GM18868 (cell line): ENCODE measurements around the gene CABP2.
A peak's percentile ranks its signal among the peaks of the same experiment; 100 is the strongest.
"Not testable (repeated sequence)": the region's sequence is repeated elsewhere in the genome, so short reads cannot be mapped to it uniquely, and the experiment has no call there.

ENCODE experiments used
- ATAC-seq: cut with Tn5 transposase; IDR thresholded peaks from one replicate; pipeline ENCODE4 v1.9.1; 2021; ENCODE audit warnings: mild to moderate bottlenecking, moderate library complexity; ENCODE audit not compliant: unreplicated experiment

CABP2 gene

DNA sequence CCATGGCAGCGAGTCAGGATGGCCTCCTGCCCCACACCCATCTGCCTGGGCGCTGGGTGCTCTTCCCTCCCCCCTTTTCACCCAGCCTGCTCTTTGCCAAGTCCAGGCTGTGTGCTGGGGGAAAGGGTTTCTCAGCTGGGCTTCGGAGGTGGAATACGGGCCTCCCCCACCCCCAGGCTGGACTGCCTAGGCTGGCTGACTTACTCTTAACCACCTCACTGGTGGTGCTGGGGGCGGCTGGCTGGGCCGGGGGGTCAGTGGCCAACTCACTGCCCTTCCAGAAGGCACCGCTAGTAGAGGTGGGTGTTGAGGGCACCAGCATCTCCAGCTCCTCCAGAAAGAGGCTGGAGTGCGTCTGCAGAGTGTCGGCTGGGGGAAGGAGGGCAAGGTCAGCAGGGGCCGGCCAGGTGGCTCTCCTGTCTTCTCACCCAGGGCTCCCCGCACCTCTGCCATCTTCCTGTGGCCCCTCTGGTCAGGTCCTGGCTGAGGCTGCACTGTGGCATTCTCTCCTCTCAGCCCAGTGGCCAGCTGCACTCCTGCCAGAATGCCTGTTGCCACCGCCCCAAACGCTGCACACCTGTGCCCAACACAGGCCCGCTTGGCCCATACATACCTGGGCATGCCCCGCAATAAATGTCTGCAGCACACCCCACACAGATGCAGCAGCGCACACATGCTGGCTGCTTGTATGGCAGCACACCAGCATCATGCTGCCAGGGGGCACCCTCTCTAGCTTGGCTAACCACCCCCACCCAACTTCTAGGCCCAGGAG lies 27.8 kb downstream of the CABP2 start:
- no peak for ATAC-seq

DNA sequence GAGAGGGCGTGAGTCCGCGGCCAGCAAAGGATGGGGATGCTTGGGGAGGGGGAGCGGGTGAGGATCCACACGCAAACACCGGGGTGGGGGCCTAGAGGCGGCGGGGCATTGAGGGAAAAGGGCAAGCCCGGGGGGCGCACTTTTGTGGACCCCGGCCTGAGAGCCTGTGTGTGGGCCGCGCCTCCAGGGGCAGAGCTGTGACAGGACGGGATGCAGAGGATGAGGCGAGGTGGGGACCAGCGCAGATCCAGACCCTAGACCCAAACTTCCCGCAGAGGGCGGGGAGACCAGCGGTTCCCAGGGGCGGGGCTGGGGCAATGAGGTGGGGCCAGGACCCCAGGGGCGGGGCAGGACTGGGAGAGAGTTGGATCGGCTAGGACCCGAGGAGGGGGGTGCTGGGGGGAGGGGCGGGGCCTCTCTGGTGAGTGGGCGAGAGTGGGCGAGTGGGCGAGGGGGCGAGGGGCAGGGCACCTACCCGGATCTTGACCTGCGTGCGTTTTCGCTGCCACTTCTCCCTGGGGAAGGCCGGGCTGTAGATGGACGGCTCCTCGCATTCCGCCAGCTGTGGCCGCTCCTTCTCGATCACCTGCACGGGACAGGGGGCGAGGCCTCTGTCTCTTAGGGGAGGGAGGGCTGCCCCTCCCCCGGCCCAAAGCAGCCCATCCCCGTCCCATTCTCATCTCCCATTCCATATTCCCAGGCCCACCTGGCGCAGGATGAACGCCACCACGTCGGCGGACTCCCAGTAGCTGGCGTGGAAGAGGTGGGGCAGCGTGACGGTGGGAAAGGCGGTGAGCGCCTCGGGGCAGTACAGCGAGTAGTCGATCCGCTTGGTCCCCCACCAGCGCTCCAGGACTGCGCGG lies 28.6 kb downstream of the CABP2 start:
- no peak for ATAC-seq

DNA sequence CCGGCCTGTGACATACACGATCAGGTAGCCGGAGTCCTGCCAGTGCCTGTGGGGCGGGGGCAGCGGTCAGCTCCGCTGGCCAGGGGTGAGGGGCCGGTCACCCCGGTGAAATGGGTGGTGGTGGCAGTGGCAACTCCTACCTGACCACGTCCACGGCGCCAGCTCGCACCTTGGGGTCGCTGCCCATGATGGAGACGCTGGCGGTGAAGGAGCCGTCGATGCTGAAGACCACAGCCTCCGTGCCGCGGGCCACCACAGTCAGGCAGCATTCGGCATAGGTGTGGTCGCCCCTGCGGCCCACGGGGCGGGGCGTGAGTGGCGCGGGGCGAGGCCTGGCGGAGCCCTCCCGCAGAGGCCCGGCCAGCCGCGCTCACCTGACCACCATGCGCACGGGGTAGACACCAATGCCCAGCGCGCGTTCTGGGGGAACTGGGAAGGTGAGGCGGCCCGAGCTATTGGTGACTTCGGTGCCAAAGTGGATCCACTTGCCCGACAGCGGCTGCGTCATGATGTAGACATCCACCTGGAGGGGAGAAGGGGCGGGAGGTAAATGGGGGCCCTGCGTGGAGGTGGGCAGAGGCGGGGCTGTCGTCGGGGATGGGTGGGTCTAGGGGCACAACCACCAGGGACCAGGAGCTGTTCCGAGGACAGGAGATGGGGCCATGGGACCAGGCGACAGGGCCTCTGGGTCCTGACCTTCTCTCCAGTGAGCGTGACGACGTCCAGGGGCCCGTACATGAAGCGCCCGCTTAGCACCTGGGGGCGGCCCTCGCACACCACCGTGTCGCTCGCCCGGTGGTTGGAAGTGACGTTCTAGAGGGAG lies 29.5 kb downstream of the CABP2 start:
- ATAC-seq, result no peak

DNA sequence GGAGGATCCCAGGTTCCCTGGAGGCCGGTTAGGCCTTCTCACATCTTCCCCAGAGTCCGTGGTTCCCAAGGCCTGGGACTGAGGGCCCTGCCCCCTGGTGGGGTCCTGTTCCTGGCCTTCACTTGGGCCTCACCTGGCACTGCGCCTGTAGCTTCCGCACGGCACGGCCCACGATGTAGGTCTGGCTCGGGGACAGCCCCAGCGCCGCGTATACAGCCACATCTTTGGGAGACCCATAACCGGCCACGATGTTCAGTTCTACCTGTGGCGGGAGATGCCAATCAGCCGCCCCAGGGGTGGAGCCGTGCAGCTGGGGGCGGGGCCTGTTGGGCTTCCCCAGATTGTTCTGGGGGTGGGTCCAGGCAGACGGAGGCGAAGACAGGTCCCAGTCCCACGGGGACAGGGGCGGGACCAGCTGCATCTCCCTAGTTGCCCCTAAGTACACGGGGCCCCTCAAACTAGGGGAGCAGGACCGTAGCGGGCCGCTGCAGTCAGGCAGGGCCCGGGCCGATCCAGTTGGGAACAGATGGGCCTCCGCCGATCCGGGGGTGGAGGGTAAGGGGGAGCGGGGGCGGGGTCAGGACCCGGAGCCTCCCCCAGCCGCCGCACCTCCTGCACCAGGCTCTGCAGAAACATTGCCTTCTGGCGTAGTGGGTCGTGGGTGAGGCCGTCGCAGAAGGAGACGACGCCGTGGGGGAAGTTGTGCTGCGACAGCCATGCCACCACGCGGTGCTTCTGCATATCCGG lies 30.3 kb downstream of the CABP2 start:
- no peak for ATAC-seq

DNA sequence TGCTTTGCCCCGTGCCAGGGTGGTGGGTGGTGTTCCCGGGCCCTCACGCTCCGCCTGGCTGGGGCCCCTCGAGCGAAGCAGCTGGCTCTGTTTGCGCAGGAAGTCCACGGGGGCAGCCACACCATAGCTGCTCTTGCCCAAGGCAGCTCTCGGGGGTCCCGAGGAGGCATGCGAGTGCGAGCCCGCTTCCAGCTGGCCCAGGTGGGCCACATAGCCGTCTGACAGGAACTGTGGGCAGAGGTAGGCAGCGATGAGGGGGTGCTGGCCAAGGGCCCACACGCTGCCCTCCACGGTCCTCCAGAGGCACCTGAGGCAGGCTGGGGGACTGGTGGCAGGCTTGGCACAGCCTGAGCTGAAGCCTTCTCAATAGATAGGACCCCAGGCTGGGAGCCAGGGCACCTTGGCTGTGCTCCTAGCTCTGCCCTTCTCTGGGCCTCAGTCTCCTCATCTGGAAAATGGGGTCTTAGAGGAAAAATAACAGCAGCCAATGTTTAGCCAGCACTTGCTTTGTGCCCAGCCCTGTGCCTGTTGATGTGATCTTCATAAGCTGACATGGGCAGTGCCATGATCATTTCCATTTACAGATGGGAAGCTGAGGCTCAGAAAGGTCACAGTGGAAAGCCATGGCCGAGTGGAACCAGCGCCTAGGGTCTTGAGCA lies 31.0 kb downstream of the CABP2 start:
- no peak for ATAC-seq

DNA sequence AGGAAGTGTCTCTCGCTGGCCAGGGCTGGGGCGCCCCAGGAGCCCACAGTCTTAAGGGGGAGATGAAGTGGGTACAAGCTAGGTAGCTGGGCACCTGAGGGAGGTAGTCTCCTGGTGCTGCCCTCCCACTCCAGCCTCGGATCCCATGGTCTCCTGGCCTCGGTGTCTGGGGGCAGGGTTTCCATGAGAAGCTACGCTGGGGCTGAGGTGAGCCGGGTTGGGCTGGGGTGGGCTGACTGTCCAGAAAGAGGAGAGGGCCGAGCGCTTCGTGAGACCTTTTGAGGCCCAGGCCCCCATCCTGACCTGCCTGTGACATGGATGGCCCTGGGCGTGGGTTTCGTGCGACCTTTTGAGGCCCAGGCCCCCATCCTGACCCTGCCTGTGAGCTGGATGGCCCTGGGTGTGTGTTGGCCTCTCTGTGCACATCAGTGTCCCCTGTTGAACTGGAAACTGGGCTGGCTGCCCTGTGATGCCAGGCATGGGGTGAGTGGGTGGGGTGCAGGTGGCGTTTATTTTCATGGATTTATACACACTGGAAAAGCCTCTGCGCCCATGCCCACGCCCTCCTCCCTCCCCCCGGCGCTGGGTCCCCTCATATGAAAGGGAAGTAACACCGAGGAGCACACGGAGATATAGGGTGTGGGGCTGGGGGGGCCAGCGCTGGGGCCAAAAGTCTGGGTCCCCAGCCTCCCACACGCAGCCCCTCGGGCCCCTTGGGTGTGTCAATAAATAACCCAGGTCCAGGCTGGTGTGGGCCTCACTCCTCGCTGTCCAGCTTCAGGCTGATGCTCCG lies 31.8 kb downstream of the CABP2 start:
- ATAC-seq, result no peak

DNA sequence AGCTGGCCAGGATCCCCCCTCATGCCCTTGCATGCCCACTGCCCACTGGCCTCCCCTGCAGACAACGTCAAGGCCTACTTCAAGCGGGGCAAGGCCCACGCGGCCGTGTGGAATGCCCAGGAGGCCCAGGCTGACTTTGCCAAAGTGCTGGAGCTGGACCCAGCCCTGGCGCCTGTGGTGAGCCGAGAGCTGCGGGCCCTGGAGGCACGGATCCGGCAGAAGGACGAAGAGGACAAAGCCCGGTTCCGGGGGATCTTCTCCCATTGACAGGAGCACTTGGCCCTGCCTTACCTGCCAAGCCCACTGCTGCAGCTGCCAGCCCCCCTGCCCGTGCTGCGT lies 32.5 kb downstream of the CABP2 start:
- no peak for ATAC-seq

DNA sequence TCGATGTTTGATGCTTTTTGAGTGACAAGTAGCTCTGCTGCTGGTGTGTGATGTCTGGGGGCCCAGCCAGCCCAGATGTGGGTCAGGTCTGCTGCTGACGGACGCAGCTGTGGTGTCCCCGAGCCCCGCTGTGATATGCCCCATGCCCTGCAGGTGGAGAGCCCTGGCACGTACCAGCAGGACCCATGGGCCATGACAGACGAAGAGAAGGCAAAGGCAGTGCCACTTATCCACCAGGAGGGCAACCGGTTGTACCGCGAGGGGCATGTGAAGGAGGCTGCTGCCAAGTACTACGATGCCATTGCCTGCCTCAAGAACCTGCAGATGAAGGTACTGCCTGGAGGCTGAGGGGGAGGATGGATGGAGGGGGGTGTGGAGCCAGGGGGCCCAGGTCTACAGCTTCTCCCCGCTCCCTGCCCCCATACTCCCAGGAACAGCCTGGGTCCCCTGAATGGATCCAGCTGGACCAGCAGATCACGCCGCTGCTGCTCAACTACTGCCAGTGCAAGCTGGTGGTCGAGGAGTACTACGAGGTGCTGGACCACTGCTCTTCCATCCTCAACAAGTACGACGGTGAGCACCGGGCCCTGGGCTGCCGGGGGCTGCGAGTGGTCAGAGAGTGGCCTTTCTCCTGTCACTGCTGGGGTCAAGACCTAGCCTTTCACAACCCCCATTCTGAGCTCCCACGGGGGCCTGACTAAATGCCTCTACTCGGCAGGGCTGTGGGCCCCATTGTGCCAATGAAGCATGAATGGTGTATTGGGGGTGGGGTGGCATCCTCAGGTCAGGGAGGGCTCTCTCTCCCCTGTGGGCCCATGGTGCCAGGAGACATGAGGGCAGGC lies 33.1 kb downstream of the CABP2 start:
- no peak for ATAC-seq

DNA sequence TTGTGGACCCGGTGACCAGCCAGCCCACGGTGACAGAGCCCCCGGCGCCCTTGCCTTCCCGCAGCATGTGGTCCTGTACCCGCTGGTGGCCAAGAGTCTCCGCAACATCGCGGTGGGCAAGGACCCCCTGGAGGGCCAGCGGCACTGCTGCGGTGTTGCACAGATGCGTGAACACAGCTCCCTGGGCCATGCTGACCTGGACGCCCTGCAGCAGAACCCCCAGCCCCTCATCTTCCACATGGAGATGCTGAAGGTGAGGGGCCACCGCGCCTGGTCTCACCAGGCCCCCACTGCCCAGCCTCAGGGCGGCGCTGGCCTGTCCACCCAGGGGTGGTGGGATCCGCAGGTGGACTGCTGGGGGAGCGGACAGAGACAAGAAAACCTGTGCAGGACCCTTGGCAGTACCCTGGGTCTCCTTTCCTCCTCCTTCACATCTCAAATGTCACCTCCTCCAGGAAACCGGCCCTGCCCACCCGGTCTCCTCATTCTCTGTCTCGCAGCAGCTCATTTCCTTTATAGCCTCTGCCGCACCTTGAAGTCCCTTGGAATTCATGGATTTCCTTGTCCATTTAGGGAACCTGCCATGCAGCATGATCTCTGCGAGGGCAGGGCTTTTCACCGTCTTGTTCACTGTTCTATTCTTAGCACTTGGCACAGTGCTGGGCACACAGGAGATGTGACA lies 33.9 kb downstream of the CABP2 start:
- ATAC-seq, result no peak

DNA sequence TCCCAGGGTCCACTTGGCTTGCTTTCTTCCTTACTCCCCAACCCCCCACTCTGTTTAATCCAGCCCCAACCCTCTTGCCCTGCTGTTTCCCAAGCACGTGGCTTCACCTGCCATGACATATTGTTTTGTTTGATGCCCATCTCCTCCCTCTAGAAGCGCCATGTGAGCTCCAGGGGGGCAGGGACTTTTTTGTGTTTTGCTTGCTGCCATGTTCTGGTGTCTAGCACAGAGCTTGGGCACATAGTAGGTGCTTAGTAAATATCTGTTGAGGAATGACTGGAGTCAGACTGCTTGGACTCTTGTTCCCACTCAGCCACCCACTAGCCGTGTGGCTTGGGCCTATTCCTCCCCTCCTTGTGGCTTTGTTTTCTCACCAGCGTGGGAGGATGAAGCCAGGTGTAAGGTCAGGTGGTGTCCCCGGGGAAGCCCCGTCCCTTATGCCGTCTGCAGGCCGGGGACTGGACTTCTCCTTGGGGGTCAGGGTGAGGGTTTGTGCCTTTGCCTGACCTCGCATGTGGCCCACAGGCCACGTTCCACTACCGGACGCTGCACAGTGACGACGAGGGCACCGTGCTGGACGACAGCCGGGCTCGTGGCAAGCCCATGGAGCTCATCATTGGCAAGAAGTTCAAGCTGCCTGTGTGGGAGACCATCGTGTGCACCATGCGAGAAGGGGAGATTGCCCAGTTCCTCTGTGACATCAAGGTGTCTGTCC lies 36.6 kb downstream of the CABP2 start:
- ATAC-seq, result no peak

DNA sequence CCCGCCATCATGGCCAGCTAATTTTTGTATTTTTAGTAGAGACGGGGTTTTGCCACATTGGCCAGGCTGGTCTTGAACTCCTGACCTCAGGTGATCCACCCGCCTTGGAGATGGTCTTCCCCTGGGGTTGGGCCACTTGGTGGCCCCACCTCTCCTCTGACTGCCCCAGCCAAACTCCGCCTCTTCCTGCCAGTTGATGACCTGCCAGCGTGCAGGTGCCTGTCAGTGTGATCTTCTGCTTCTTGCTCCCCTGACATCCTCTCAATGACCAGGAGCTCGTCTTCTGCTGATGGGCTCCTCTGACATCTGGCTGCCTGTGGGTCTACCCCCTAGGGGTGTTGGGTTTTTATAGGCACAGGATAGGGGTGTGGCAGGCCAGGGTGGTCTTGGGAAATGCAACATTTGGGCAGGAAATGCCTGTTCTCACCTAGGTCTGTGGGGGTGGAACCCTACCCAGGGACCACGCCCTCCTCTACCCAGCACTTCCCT lies 37.3 kb downstream of the CABP2 start:
- not testable (repeated sequence) for ATAC-seq

DNA sequence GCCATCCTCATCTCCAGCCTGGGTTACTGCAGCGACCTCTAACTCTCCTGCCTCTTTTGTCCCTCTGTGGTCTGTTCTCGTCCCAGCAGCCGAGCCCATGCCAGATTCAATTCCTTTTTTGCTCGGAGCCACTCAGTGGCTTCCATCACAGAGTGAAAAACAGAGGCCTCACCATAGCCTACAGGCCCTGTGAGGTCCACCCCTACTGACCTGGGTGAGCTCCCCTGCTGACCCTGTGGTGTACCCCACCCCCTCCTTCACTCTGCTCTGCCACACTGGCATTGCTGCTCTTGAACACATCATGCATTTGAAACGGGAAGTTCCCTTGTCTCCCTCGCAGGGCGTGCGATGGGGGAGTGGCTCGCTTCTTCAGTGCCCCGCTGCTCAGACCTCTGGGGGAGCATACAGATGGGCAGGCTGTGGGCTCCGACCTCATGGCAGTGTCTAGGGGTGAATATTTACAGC lies 38.4 kb downstream of the CABP2 start:
- no peak for ATAC-seq

DNA sequence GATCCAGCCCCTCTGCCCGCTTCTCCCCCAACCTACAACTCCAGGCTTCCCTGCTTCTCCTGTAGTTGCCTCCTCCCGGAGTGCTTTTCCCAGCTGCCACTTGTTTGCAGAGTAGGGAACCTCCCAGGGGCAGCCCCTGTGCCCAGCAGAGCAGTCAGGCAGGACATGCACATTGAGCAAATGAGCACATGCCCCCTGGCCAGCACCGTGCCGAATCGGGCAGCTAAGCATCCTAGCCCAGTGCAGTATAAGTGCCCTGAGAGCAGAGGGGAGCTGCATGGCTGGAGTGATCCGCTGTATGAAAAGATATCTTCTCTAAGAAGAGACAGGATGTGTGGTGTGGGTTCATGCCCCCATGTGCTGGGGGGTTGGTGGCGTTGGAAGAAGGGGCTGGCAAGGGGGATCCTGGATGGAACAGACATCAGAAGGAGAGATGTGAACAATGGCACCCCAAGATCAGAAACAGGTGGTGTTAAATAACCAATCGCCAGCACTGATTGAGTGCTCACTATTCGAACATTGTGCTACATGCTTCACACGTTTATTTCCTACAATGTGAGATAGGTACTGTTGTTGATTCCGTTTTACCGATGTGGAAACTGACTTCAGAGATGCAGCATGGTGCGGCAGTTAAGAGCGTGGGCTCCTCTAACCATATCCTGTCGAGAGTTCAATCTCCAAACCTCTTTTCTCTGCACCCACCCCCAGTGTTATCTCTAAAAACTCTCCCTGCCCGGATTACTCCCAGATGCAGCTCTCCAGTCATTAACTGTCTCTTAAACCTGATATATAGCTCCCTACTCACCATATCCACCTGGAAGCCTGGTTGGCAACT lies 39.2 kb downstream of the CABP2 start:
- ATAC-seq, result no peak

DNA sequence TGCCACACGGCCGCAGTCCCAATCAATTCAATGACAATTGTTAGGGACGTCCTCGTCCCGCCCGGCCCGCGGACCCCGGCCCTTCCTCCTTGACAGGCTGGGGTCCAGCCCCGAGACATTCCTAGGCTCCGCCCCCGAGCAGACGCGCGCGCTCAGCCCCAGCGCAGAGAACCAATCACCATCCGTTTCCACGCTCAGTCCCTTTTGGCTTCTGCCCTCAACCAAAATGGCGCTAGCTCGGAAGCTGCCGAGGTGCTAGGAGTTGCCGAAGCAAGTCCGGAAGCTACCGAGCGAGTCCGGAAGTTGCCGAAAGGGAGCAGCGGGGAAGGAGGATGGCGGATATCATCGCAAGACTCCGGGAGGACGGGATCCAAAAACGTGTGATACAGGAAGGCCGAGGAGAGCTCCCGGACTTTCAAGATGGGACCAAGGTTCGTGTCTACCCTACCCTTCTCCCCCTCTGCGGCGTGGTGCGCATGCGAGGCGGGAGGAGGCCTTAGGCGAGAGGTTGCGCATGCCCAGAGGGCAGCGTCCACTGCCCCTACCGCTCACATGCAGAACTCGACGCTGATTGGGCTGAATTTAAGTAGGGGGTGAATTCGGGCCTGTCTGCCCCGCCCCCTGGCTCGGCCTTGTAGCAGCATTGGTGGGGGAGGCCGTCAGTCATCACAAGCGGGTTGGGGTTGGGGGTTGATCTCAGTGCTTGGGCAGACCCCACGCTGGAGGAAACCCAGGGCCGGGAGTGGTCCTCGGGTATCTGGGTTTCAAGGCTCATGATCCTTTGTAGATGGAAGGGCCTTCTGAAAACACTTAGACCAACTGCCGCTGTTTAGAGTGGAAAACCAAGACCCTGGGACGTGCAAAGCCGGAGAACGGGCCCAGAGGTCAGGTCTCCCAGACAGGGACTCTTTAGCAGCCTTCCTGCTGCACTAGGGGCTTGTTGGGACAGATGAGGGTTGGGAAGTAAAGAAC lies 40.1 kb downstream of the CABP2 start, which contains the start of gene AIP:
Gene AIP, plus strand, starts transcription at position 200 of the 972 bp plus-strand sequence. Its CDS starts 133 bp downstream, at position 333.
- ATAC-seq, result peak; percentile 66
